MM.1S (cell line): Measurements from ENCODE around the gene MASP1.

Source experiments
- DNase-seq: peaks from one replicate; pipeline ENCODE4 v3.0.0-alpha.2; 2015
- H2AFZ ChIP-seq: fragments of 300-600 bp; sonication (generic); 2 replicates; pipeline ENCODE4 v1.6.0; 2016; ENCODE audit warnings: antibody characterized with exemption, low read length
- H3F3A ChIP-seq: fragments of 300-600 bp; sonication (generic); 2 replicates; pipeline ENCODE4 v1.6.1; 2016; ENCODE audit warnings: mild to moderate bottlenecking, antibody characterized with exemption, low read length, moderate library complexity, mixed read lengths; ENCODE audit not compliant: insufficient read depth
- H3K27ac ChIP-seq: fragments of 300-600 bp; sonication (generic); 2 replicates; pipeline ENCODE4 v1.5.1; 2016; ENCODE audit warnings: mild to moderate bottlenecking, low read length
- H3K27me3 ChIP-seq: fragments of 300-600 bp; sonication (generic); replicated peaks from 2 replicates; pipeline ENCODE4 v1.6.0; 2016; ENCODE audit warnings: low read length; ENCODE audit not compliant: insufficient read depth
- H3K36me3 ChIP-seq: fragments of 300-600 bp; sonication (generic); replicated peaks from 2 replicates; pipeline ENCODE4 v1.6.1; 2016; ENCODE audit warnings: mild to moderate bottlenecking, low read length, mixed read lengths; ENCODE audit not compliant: insufficient read depth
- H3K4me1 ChIP-seq: fragments of 300-600 bp; sonication (generic); 2 replicates; pipeline ENCODE4 v1.6.1; 2016; ENCODE audit warnings: low read length, mixed read lengths
- H3K4me2 ChIP-seq: fragments of 300-600 bp; sonication (generic); 2 replicates; pipeline ENCODE4 v1.6.0; 2016; ENCODE audit warnings: low read depth, low read length
- H3K4me3 ChIP-seq: fragments of 300-600 bp; sonication (generic); 2 replicates; pipeline ENCODE4 v1.5.1; 2016; ENCODE audit warnings: low read length, mixed read lengths
- H3K79me2 ChIP-seq: fragments of 300-600 bp; sonication (generic); 2 replicates; pipeline ENCODE4 v1.6.1; 2016; ENCODE audit warnings: mixed run types, low read length, mixed read lengths
- H3K9ac ChIP-seq: fragments of 300-600 bp; sonication (generic); 2 replicates; pipeline ENCODE4 v1.6.1; 2016; ENCODE audit warnings: low read length, mixed read lengths
- H3K9me2 ChIP-seq: fragments of 300-600 bp; sonication (generic); replicated peaks from 2 replicates; pipeline ENCODE4 v1.6.1; 2016; ENCODE audit warnings: mild to moderate bottlenecking, low read length, mixed read lengths; ENCODE audit not compliant: insufficient read depth
- H3K9me3 ChIP-seq: fragments of 300-600 bp; sonication (generic); replicated peaks from 2 replicates; pipeline ENCODE4 v1.6.1; 2016; ENCODE audit warnings: mild to moderate bottlenecking, low read length, mixed read lengths; ENCODE audit not compliant: insufficient read depth
- H4K20me1 ChIP-seq: fragments of 300-600 bp; sonication (generic); 2 replicates; pipeline ENCODE4 v1.6.1; 2016; ENCODE audit warnings: mild to moderate bottlenecking, low read length, moderate library complexity, mixed read lengths; ENCODE audit not compliant: insufficient read depth
- CTCF ChIP-seq: fragments of 300-600 bp; sonication (generic); IDR thresholded peaks from 2 replicates; pipeline ENCODE4 v1.5.1; 2016; ENCODE audit warnings: antibody characterized with exemption, low read length, mixed read lengths
- EZH2 ChIP-seq: fragments of 300-600 bp; sonication (generic); optimal IDR thresholded peaks from 2 replicates; pipeline ENCODE3; 2017; ENCODE audit warnings: low read depth, mild to moderate bottlenecking, antibody characterized with exemption, low read length, mixed read lengths
- EZH2phosphoT487 ChIP-seq: fragments of 300-600 bp; sonication (generic); IDR thresholded peaks from 2 replicates; pipeline ENCODE4 v1.6.1; 2018; ENCODE audit warnings: antibody characterized with exemption, low read length

Gene MASP1

DNA sequence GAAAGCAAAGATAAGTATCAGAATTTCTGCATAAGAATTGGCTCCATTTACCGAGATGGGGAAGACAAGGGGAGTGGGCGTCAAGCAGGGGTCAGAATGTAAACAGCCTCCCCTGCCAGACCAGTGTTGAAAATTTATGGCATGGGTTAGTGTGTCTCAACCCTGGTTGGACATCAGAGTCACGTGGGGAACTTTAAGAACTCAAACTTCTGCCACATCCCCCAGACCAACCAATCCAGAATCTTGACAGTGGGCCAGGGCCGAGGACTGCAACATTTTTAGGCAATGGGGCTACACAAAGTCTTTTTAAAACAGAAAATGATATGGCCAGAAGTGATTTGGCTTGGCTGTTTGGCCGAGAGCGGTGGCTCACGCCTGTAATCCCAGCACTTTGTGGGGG, 14.3 kb upstream of the MASP1 start:
- Histone ChIP-seq H3K9me3 (no peaks in the 10 kb centered on the region), H4K20me1 (no peaks in the 10 kb centered on the region), H3K27ac (no peak overlapping the region), H3K36me3 (no peaks in the 10 kb centered on the region), H3K9ac (no peak overlapping the region), H3F3A (no peaks in the 10 kb centered on the region), H2AFZ (no peak overlapping the region), H3K79me2 (no peaks in the 10 kb centered on the region), H3K27me3 (no peaks in the 10 kb centered on the region), H3K4me3 (no peak overlapping the region), H3K4me2 (no peak overlapping the region), H3K4me1 (no peaks in the 10 kb centered on the region), H3K9me2 (no peaks in the 10 kb centered on the region)
- no peak for TF ChIP-seq CTCF
- TF ChIP-seq EZH2phosphoT487 = no peak
- no peak for TF ChIP-seq EZH2
- DNase-seq = no peak

DNA sequence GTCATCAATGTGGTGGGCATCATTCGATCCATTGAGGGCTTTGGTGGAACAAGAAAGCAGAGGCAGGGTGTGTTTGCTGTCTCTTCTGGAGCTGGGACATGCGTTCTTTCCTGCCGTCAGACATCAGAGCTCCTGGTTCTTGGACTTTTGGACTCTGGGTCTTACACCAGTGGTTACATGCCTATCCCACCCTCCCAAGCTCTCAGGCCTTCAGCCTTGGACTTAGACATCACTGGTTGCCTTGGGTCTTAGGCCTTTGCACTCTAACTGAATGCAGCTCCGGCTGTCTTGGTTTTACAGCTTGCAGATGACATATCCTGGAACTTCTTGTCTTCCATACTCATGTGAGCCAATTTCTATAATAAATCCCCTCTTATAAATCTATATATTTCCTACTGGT, 8.1 kb upstream of the MASP1 start:
- Histone ChIP-seq H3K9me2 (no peaks in the 10 kb centered on the region), H3K79me2 (no peaks in the 10 kb centered on the region), H3K4me1 (no peaks in the 10 kb centered on the region), H3K9ac (no peak overlapping the region), H2AFZ (no peak overlapping the region), H3K4me2 (no peak overlapping the region), H3K4me3 (no peak overlapping the region), H3K36me3 (no peaks in the 10 kb centered on the region), H3K27ac (no peak overlapping the region), H4K20me1 (no peaks in the 10 kb centered on the region), H3K27me3 (no peaks in the 10 kb centered on the region), H3K9me3 (no peaks in the 10 kb centered on the region), H3F3A (no peaks in the 10 kb centered on the region)
- TF ChIP-seq EZH2phosphoT487 (no peak), CTCF (no peak), EZH2 (no peak)
- no peak for DNase-seq

GRCh38 chr3:187296911-187297310, 5.4 kb upstream of the MASP1 start:
- no peak overlapping the region for H3K27ac ChIP-seq
- H3K9me3 ChIP-seq = no peaks in the 10 kb centered on the region
- H3K27me3 ChIP-seq = no peaks in the 10 kb centered on the region
- no peak overlapping the region for H3K4me2 ChIP-seq
- H2AFZ ChIP-seq = no peak overlapping the region
- H3F3A ChIP-seq = no peaks in the 10 kb centered on the region
- H3K4me3 ChIP-seq = no peak overlapping the region
- H3K79me2 ChIP-seq = no peaks in the 10 kb centered on the region
- H3K4me1 ChIP-seq = no peaks in the 10 kb centered on the region
- no peaks in the 10 kb centered on the region for H3K9me2 ChIP-seq
- no peak for TF ChIP-seq EZH2phosphoT487
- TF ChIP-seq EZH2 = no peak
- no peak for TF ChIP-seq CTCF
- no peaks in the 10 kb centered on the region for H3K36me3 ChIP-seq
- no peak for DNase-seq
- H4K20me1 ChIP-seq = no peaks in the 10 kb centered on the region
- no peak overlapping the region for H3K9ac ChIP-seq
